C4-2B (cell line): ENCODE measurements around the gene DYRK1B.

Experiments used
- ZFX ChIP-seq: fragments of 450-650 bp; IDR thresholded peaks from 2 replicates; pipeline ENCODE4 v1.6.1; 2017
- TF ChIP-seq, protein P1 (sequence below): fragments of 450-650 bp; conservative IDR thresholded peaks from 2 replicates; pipeline ENCODE4 v1.5.1; 2017; ENCODE audit warnings: mild to moderate bottlenecking

DNA sequence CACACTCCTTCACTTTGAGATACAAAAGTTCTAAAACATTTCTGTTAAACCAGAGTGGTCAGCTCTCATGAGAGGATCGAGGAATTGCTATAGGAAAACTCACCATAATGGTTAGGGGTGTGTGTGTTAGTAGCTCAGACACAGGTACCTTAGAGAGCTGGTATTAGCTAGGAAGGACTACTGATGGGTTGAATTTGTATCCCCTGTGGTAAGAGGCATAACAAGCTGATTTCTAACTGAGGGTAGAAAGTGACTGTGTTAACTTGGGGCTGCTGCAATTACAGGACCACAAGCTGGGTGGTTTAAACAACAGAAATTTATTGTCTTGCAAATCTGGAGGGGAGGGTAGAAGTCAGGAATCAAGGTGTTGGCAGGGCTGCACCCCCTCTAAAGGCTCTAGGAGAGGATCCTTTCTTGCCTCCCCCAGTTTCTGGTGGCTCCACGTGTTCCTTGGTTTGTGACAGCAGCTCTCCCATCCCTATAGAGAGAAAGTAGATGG is 37.9 kb downstream of the DYRK1B start:
- TF ChIP-seq, protein P1, sequence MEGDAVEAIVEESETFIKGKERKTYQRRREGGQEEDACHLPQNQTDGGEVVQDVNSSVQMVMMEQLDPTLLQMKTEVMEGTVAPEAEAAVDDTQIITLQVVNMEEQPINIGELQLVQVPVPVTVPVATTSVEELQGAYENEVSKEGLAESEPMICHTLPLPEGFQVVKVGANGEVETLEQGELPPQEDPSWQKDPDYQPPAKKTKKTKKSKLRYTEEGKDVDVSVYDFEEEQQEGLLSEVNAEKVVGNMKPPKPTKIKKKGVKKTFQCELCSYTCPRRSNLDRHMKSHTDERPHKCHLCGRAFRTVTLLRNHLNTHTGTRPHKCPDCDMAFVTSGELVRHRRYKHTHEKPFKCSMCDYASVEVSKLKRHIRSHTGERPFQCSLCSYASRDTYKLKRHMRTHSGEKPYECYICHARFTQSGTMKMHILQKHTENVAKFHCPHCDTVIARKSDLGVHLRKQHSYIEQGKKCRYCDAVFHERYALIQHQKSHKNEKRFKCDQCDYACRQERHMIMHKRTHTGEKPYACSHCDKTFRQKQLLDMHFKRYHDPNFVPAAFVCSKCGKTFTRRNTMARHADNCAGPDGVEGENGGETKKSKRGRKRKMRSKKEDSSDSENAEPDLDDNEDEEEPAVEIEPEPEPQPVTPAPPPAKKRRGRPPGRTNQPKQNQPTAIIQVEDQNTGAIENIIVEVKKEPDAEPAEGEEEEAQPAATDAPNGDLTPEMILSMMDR = no peak
- no peak for TF ChIP-seq ZFX
